Activated T-helper 1 cell treated with anti-CD3 and anti-CD28 coated beads, Interleukin-2, amount 50 U/mL, for 16 hours (primary cell): ENCODE results near the gene MAGI2.

ENCODE experiments used
- DNase-seq, 2 donors: peaks; one replicate each; pipeline ENCODE4 v3.0.0-alpha.2; 2020; ENCODE audit warnings: low read depth in 1 of 2, low spot score in 1 of 2

Gene MAGI2

DNA sequence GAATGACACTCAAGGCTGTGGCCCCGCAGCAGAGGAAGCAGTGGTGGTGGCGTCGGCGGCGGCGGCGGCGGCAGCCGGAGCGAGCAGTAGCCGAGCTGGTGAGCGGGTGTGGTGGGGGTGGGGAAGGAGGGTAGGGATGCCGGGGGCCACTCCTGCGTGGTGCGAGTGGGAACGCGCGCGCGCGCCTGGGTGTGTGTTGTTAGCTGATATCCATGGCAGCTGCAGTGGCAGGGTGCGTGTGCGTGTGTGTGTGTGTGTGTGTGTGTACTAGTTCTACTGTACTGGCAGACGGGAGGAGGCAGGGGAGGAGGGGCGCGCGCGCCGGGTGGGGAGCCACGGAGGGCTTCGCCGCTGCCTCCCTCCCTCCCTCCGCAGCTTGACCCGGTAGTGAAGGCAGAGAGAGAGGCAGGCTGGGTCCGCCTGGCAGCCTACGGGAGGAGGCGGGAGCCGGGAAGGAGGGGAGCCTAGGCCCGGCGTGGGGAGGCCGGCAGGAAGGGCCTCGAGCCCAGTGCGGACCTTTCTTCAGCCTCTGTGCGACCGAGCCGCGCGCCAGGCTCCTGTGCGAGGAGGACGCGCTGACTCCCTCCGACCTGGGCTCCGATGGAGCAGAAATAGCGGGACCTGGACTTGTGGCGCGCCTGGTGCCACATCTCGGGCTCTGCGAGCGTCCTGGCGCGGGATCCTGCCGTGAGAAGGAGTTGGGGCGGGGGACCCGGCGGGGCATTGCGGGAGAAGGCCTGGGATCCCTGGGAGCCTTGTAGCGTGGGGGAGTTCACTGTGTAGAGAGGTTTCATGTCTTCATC, at the start of gene MAGI2:
Gene MAGI2 (minus strand): TSS at position 110 of the 803 bp plus-strand sequence. CDS start 347 bp downstream, outside the sequence.
- no peak for DNase-seq

- no peak for DNase-seq
Observed at GRCh38 chr7:79502151-79502550, 48.7 kb upstream of the MAGI2 start.

DNA sequence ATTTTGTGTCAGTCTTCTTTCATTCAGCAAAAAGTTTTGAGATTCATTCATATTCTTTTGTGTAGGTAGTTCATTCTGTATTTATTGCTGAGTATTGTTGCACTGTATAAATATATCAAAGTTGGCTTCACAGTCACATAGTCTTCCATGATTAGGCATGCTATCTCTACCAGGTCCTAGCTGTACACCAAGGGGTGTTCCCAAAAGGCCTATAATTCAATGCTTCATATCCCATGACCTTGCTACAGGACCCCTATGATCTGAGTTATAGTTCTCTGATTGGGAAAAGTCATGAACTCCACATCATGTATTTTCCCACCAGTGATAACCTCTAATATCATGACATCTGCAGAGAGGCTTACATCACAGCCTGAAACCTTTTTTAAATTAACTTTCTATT, 47.3 kb upstream of the MAGI2 start:
- DNase-seq: no peak

- no peak for DNase-seq
Observed at GRCh38 chr7:79497728-79498127, 44.3 kb upstream of the MAGI2 start.

DNA sequence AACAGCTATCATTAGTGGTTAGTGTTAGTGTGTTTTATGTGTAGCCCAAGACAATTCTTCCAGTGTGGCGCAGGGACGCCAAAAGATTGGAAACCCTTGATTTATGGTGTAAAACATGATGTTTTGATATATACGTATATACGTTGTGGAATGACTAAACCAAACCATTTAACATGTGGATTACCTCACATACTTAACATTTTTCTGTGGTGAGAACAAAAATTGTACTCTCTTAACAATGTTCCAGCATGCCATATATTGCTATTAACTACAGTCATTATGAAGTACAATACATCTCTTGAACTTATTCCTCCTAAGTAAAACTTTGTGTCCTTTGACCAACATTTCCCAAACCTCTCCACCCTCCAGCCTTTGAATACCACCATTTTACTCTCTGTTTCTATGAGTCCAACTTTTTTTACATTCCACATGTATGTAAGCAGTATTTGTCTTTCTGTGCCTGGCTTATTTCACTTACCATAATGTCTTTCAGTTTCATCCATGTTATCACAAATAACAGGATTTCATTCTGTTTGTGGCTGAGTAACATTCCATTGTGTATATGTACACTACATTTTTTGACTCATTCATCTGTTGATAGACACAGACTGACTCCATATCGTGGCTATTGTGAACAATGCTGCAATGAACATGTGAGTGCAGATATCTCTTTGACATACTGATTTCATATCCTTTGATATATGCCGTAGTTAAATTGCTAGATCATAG, 42.2 kb upstream of the MAGI2 start:
- no peak for DNase-seq

DNA sequence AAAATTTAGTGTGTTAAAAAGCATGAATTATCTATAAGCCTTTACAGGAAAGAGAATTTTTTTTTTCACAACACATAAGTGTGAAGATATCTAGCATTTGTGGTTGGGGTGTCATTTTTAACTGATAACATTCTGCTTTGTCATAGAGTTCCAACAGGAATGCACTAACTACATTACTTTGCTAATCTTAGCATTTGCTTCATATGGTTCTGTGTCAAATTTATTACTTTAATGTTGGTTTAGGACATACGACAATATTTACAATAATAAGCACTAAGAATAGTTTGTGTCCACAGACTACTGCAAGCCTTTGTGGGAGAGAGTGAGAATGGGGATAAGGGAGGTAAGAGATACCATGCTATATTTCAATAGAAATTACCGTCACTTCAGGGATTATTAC, 40.6 kb upstream of the MAGI2 start:
- no peak for DNase-seq

GRCh38 chr7:79489371-79489770, 35.9 kb upstream of the MAGI2 start:
- no peak for DNase-seq

DNA sequence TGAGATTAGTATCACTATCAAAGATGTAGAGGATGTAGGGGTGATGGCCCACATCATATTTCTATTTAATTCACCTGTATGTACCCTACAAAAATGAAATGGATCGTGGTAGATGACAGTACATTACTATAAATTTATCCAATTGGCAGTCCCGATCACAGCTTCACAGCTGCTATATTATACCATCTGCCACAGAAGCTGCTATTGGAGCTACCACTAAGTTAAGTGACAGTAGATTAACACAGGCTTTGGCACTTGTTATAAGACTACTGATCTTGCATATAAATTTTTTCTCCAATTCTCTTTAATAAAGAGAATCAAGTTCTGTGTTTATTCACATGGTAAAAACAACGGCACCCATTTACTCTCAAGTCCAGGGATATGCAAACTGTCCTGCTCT, 24.9 kb upstream of the MAGI2 start:
- no peak for DNase-seq

GRCh38 chr7:79475455-79475854, 22.0 kb upstream of the MAGI2 start:
- no peak for DNase-seq

DNA sequence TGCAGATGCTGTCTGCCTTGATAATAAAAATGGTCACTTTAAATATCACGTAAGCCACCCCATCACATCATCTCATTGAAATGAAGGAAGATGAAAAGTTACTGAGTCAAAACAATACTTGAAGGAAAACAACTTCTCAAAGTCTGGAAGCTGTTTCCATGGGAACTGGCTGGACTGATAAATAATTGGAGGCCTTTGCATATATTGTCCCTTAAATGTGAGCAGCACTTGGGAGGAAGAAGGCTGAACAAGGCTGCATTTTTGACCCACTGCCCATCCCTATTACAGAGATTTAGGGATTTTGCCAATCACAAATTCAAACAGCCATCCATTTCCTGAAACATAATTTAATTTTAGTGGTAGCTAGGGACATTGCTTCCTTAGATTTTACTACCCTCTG, 18.2 kb upstream of the MAGI2 start:
- no peak for DNase-seq

DNA sequence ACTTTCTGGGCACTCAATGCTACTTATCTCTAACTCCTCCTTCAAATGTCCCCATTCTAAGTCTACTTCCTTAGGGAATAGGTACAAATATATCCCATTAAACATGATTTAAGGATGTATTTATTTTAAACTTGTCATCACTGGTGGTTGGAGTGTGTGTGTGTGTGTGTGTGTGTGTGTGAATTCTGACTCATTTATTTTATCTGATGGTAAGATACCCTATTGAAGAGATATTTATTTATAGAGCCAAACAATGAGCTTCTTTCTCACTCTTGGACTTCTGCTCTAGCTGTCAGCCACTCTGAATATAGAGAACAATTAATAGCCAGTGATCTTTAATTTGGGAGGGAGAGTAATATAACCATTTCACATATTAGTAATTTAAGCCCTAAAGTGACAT, 17.8 kb upstream of the MAGI2 start:
- DNase-seq: no peak

DNA sequence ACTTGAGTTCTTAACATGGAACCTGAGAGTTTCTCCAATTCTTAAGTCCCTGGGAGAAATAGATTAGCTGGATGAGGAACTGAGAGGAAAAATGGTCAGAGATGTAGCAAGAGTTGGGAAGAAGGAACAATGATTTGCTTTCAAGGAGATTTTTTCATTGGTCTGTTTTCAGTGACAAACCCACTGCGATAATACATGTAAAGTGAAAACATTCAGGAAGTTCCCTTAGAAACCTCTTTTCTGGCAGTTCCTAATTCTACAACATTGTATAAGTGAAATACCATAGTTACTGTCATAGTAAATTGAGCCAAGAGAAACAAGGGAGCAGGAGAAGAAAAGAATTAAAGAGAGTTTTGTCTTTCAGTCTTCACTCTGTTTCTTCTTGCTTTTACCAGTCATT, 12.1 kb upstream of the MAGI2 start:
- no peak for DNase-seq

DNA sequence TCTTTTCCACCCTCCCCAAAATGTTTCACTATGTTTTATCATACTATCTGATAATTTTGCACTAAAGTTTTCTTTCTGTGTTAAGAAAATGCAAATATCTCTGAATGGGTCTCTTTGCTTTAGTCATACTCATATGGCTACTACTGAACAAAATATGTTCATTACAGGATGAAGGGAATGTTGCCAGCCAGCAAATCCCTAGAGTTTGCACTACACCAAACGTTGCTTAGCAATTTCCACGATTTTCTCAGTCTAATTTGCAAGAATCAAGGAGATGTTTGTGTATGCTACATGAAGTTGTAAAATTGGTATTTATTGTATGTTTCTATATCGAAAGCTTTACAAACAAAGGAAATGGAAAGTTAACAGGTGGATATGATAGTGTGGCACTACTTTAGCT, 10.6 kb upstream of the MAGI2 start:
- no peak for DNase-seq

- no peak for DNase-seq
Observed at GRCh38 chr7:79462390-79462789, 8.9 kb upstream of the MAGI2 start.

GRCh38 chr7:79461660-79462059, 8.2 kb upstream of the MAGI2 start:
- DNase-seq: no peak

- DNase-seq: no peak
Observed at GRCh38 chr7:79459381-79459780, 5.9 kb upstream of the MAGI2 start.

DNA sequence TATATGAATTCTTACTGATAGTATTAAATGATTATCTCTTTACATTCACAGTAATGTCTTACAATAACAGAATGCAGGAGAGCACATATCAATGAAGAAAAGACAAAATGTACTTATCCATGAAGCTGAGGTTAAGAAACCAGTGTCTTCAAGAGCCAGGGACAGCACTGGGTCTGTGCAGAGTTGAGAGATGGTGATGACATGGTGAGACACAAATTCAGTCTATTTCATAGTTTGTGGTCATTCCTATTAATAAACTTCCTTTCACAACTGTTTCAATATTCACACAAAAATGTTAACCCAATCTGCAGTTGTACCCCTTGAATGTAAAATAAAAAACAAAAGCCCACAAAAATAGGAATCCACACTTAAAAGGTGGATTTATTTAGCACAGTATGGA, 5.3 kb upstream of the MAGI2 start:
- no peak for DNase-seq

- no peak for DNase-seq
Observed at GRCh38 chr7:79455173-79455790, 1.8 kb upstream of the MAGI2 start.

GRCh38 chr7:79454361-79454960, 994 bp upstream of the MAGI2 start:
- DNase-seq: no peak

DNA sequence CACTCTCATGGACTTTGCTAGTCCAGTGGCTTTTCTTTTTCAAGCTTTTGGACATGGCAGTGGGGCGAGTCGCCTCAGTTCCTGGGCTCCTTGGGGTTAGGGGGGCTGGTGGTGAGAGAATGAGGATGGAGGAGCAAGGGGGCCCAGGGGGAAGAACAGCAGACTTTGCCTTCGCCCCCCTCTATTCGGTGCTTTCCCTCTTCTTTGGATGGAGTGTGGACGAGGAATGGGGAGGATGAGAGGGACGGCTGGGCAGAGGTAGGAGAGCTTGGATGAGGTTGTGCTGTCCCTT, 255 bp downstream of the MAGI2 start:
- DNase-seq: no peak

DNA sequence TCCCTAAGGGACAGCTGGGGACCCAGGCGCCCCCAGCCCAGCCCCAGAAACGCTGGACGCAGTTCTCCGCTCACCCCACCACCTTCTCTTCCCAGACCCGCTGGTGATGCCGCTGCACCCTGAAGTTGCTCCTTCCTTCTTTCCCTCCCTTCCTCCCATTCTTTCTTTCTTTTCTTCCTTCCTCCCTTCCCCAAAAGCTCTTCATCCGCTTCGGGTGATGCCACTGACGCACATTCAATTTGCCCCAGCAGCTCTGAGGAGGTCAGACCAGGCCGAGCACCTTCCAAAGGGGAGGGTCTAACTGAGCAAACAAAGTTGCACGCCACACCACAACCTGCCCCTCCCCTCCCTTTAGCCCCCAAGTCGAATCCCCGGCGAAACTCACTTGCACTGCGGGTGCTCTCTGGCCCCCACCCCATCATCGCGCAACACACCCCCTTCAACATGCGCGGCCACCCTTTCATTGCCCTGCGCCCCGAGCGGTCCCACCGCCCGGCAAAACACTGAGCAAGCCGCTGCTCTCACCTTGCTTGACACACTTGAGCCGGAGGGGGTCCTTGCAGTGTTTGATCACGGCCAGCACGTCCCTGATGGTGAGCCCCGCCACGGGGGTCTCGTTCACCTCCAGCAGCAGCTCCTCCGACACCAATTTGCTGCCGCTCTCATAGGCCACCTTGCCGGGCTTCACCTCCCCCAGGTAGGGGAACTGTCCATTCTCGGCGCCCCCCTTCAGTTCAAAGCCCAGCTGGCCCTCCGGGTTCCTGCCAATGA, 787 bp downstream of the MAGI2 start:
- DNase-seq: no peak
